Mucosa of gallbladder (tissue), 1 donor: ENCODE results near the gene FMN2. TPM values are rescaled to one million over a fixed set of nuclear protein-coding genes. Genes with fewer than 3 reads are reported as not detected.
"Not testable (repeated sequence)": the region's sequence is repeated elsewhere in the genome, so short reads cannot be mapped to it uniquely, and the experiment has no call there.

ENCODE experiments used
- DNase-seq: peaks from one replicate; pipeline ENCODE4 v3.0.0-alpha.2; 2020; ENCODE audit warnings: low spot score
- total RNA-seq: library from RNA; stranded (reverse); gene quantifications from one replicate; pipeline ENCODE4 v1.2.1, GENCODE V29; 2021
- donor health status: DM: no; HTN: no; CAD: no.

The FMN2 gene
- total RNA-seq, 1 donor from 2014 or later = 3.5 TPM

- DNase-seq = no peak
Measured at GRCh38 chr1:240138867-240139266, 47.2 kb downstream of the FMN2 start.

GRCh38 chr1:240139511-240139910 is 47.8 kb downstream of the FMN2 start:
- no peak for DNase-seq

GRCh38 chr1:240145120-240145519 is 53.4 kb downstream of the FMN2 start:
- DNase-seq = no peak

- no peak for DNase-seq
Measured at GRCh38 chr1:240148333-240148732, 56.6 kb downstream of the FMN2 start.

GRCh38 chr1:240149484-240150094 is 57.9 kb downstream of the FMN2 start:
- DNase-seq = no peak

GRCh38 chr1:240151136-240151735 is 59.6 kb downstream of the FMN2 start:
- DNase-seq = no peak

GRCh38 chr1:240152611-240153297 is 61.1 kb downstream of the FMN2 start:
- no peak for DNase-seq

- no peak for DNase-seq
Measured at GRCh38 chr1:240155605-240156004, 63.9 kb downstream of the FMN2 start.

GRCh38 chr1:240164742-240165141 is 73.1 kb downstream of the FMN2 start:
- no peak for DNase-seq

- DNase-seq = no peak
Measured at GRCh38 chr1:240169188-240169587, 77.5 kb downstream of the FMN2 start.

- no peak for DNase-seq
Measured at GRCh38 chr1:240170266-240170665, 78.6 kb downstream of the FMN2 start.

- no peak for DNase-seq
Measured at GRCh38 chr1:240170806-240171205, 79.1 kb downstream of the FMN2 start.

- no peak for DNase-seq
Measured at GRCh38 chr1:240171907-240172306, 80.2 kb downstream of the FMN2 start.

GRCh38 chr1:240173836-240174235 is 82.2 kb downstream of the FMN2 start:
- no peak for DNase-seq

- no peak for DNase-seq
Measured at GRCh38 chr1:240174734-240175133, 83.1 kb downstream of the FMN2 start.

GRCh38 chr1:240178366-240178765 is 86.7 kb downstream of the FMN2 start:
- no peak for DNase-seq

GRCh38 chr1:240184682-240185081 is 93.0 kb downstream of the FMN2 start:
- not testable (repeated sequence) for DNase-seq

- DNase-seq = no peak
Measured at GRCh38 chr1:240188139-240188538, 96.5 kb downstream of the FMN2 start.

GRCh38 chr1:240189386-240189989 is 97.8 kb downstream of the FMN2 start:
- peak; percentile 19 for DNase-seq

- peak; percentile 11 for DNase-seq
Measured at GRCh38 chr1:240190881-240191401, 99.3 kb downstream of the FMN2 start.

- DNase-seq = no peak
Measured at GRCh38 chr1:240192851-240193250, 101.2 kb downstream of the FMN2 start.

GRCh38 chr1:240193679-240194078 is 102.0 kb downstream of the FMN2 start:
- DNase-seq = no peak

GRCh38 chr1:240194120-240194519 is 102.4 kb downstream of the FMN2 start:
- DNase-seq = peak; percentile 43
